Panc1 (cell line): ENCODE data around the gene GRID2. TPM values are rescaled to one million over a fixed set of nuclear protein-coding genes. Genes with fewer than 3 reads are reported as not detected.
A peak's percentile ranks its signal among the peaks of the same experiment; 100 is the strongest.

Experiments used
- ATAC-seq: fragments of 200-7000 bp; cut with Tn5 transposase; 2 replicates; pipeline ENCODE4 v1.9.1; 2020; ENCODE audit warnings: mild to moderate bottlenecking, moderate library complexity
- BruUV-seq: library from RNA; stranded (reverse); fragments of 400-500 nt; replicated peaks from 2 replicates; lab custom pipeline; 2021; lab: Mats Ljungman, UMichigan
- CTCF ChIA-PET: fragments of 300-600 bp; sonication (Branson Sonifier 250); formaldehyde crosslinking; loops from one replicate; lab custom pipeline; 2022; ENCODE audit warnings: antibody characterized with exemption; lab: Charles Lee
- POLR2A ChIA-PET: fragments of 300-600 bp; sonication (Branson Sonifier 250); formaldehyde crosslinking; loops from one replicate; lab custom pipeline; 2022; ENCODE audit warnings: antibody characterized with exemption; lab: Charles Lee
- DNase-seq: peaks from one replicate; pipeline ENCODE4 v3.0.0-alpha.2; 2010; ENCODE audit warnings: low read depth, low spot score
- H3K27ac ChIP-seq: 2 replicates; pipeline ENCODE4 v1.5.1; 2011; ENCODE audit warnings: mild to moderate bottlenecking, low read length, inconsistent platforms
- H3K27me3 ChIP-seq: fragments of 200-500 bp; sonication (Bioruptor generic); 2 replicates; pipeline ENCODE4 v1.6.0; 2014; ENCODE audit warnings: low read length, inconsistent platforms; ENCODE audit not compliant: control insufficient read depth, insufficient read depth
- H3K36me3 ChIP-seq: fragments of 200-500 bp; sonication (Bioruptor generic); 2 replicates; pipeline ENCODE4 v1.5.1; 2014; ENCODE audit warnings: inconsistent platforms, mild to moderate bottlenecking, low read length, moderate library complexity; ENCODE audit not compliant: control insufficient read depth, insufficient read depth
- H3K4me1 ChIP-seq: 2 replicates; pipeline ENCODE4 v1.5.1; 2011; ENCODE audit warnings: inconsistent platforms, mild to moderate bottlenecking, low read length, moderate library complexity; ENCODE audit not compliant: control insufficient read depth, insufficient read depth
- H3K4me3 ChIP-seq, 2 experiments: 2 replicates each; pipeline ENCODE4 v1.5.1; 2011 to 2012; ENCODE audit warnings: low read depth in 2 of 2, low read length in 2 of 2, mild to moderate bottlenecking in 2 of 2, inconsistent platforms in 1 of 2, moderate library complexity in 1 of 2
- H3K9me3 ChIP-seq: fragments of 200-500 bp; sonication (Bioruptor generic); 2 replicates; pipeline ENCODE4 v1.5.1; 2014; ENCODE audit warnings: low read depth, mild to moderate bottlenecking, inconsistent platforms, low read length, moderate library complexity; ENCODE audit not compliant: control insufficient read depth, insufficient read depth
- POLR2AphosphoS5 ChIP-seq: IDR thresholded peaks from 2 replicates; pipeline ENCODE4 v1.6.1; 2012; ENCODE audit warnings: mild to moderate bottlenecking, low read depth, low read length, moderate library complexity
- SIN3A ChIP-seq: IDR thresholded peaks from 2 replicates; pipeline ENCODE4 v1.6.1; 2012; ENCODE audit warnings: low read depth, mild to moderate bottlenecking, low read length, moderate library complexity, borderline replicate concordance; ENCODE audit not compliant: insufficient read depth
- TCF7L2 ChIP-seq: IDR thresholded peaks from 2 replicates; pipeline ENCODE4 v1.6.1; 2011; ENCODE audit warnings: mild to moderate bottlenecking, low read depth, low read length, inconsistent platforms
- in situ Hi-C: cut with HindIII; loops from 2 replicates; pipeline ENCODE4 v1.10.0; 2016; ENCODE audit warnings: low sequenced_read_pairs, low pct_unique_long_range_greater_than_20kb
- intact Hi-C: fragments of 100-400 bp; cut with micrococcal nuclease; formaldehyde crosslinking; loops from one replicate; pipeline ENCODE4 v1.10.0; 2022; ENCODE audit not compliant: unreplicated experiment
- total RNA-seq: library from RNA; stranded (reverse); gene quantifications from one replicate; pipeline ENCODE4 v1.2.1, GENCODE V29; 2021; ENCODE audit not compliant: unreplicated experiment
- TF ChIP-seq, protein P1 (sequence below), 2 experiments: IDR thresholded peaks; 2 replicates each; pipeline ENCODE4 v1.6.1; 2011 to 2012; ENCODE audit warnings: low read depth in 2 of 2, control low read depth in 1 of 2, low read length in 1 of 2, mild to moderate bottlenecking in 1 of 2, moderate library complexity in 1 of 2; ENCODE audit not compliant: insufficient read depth in 1 of 2
- TF ChIP-seq, protein P2 (sequence below): fragments of 450-650 bp; IDR thresholded peaks from 2 replicates; pipeline ENCODE4 v1.5.1; 2017; ENCODE audit warnings: mild to moderate bottlenecking

The GRID2 gene
- total RNA-seq, 1 experiment from 2014 or later = 0.08 TPM

DNA sequence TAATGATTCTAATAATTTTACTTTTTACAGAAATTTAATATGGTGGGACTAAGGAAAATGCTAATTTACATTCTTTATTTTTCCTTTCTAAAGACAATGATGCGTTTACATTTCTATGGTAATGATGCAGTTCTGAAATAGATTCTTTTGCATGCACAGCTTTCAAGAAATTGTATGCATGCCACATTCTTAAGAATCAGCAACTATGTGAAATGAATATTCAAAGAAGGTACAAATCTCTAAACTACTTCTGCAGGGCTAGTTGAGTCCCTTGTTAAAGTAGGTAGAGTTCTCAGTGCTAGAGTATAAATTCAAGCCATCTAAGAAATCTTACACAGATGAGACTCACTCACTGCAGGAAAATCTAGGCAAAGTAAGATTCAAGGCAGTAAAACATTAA, 24.5 kb upstream of the GRID2 start:
- Histone ChIP-seq H3K9me3 (no peaks in the 10 kb centered on the region), H3K4me1 (no peaks in the 10 kb centered on the region), H3K36me3 (no peaks in the 10 kb centered on the region), H3K27me3 (no peaks in the 10 kb centered on the region), H3K27ac (no peak overlapping the region), H3K4me3 (no peak overlapping the region)
- DNase-seq (no peak), ATAC-seq (no peak)
- ChIA-PET POLR2A (no interaction called here), CTCF (no interaction called here)
- TF ChIP-seq TCF7L2 (no peak), SIN3A (no peak), POLR2AphosphoS5 (no peak)
- TF ChIP-seq, protein P1, sequence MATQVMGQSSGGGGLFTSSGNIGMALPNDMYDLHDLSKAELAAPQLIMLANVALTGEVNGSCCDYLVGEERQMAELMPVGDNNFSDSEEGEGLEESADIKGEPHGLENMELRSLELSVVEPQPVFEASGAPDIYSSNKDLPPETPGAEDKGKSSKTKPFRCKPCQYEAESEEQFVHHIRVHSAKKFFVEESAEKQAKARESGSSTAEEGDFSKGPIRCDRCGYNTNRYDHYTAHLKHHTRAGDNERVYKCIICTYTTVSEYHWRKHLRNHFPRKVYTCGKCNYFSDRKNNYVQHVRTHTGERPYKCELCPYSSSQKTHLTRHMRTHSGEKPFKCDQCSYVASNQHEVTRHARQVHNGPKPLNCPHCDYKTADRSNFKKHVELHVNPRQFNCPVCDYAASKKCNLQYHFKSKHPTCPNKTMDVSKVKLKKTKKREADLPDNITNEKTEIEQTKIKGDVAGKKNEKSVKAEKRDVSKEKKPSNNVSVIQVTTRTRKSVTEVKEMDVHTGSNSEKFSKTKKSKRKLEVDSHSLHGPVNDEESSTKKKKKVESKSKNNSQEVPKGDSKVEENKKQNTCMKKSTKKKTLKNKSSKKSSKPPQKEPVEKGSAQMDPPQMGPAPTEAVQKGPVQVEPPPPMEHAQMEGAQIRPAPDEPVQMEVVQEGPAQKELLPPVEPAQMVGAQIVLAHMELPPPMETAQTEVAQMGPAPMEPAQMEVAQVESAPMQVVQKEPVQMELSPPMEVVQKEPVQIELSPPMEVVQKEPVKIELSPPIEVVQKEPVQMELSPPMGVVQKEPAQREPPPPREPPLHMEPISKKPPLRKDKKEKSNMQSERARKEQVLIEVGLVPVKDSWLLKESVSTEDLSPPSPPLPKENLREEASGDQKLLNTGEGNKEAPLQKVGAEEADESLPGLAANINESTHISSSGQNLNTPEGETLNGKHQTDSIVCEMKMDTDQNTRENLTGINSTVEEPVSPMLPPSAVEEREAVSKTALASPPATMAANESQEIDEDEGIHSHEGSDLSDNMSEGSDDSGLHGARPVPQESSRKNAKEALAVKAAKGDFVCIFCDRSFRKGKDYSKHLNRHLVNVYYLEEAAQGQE (IDR thresholded peaks at IDR 0.05; ENCODE audit: insufficient read depth in 1 of 2, low read depth in 2 of 2, low read length in 1 of 2) = no peak
- TF ChIP-seq, protein P2, sequence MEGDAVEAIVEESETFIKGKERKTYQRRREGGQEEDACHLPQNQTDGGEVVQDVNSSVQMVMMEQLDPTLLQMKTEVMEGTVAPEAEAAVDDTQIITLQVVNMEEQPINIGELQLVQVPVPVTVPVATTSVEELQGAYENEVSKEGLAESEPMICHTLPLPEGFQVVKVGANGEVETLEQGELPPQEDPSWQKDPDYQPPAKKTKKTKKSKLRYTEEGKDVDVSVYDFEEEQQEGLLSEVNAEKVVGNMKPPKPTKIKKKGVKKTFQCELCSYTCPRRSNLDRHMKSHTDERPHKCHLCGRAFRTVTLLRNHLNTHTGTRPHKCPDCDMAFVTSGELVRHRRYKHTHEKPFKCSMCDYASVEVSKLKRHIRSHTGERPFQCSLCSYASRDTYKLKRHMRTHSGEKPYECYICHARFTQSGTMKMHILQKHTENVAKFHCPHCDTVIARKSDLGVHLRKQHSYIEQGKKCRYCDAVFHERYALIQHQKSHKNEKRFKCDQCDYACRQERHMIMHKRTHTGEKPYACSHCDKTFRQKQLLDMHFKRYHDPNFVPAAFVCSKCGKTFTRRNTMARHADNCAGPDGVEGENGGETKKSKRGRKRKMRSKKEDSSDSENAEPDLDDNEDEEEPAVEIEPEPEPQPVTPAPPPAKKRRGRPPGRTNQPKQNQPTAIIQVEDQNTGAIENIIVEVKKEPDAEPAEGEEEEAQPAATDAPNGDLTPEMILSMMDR = no peak
- BruUV-seq = no TSS peak
- in situ Hi-C loops (no loop called here), intact Hi-C loops (no loop called here)

DNA sequence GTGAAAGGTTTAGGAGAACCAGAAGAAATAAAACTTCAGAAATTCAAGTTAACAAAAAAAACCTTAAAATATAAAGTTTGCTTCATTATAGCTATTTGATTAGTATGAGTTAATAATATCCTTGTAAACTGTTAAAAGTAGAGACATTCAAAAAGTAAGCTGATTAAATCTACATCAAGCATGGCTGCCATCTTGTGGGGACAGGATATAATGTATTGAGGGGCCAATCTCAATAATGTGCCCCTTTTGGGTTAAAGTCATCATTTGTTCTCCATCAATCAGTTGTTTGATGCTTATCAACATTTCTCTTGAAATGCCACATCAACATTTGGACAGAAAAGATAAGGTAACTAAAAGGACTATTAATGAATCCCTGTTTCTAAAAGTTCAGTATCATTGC, 4.6 kb upstream of the GRID2 start:
- intact Hi-C loops = no loop called here
- in situ Hi-C loops = no loop called here
- no TSS peak for BruUV-seq
- H3K27ac ChIP-seq = no peak overlapping the region
- no peaks in the 10 kb centered on the region for H3K9me3 ChIP-seq
- H3K27me3 ChIP-seq = no peaks in the 10 kb centered on the region; the same call in none of the 2 replicates
- H3K36me3 ChIP-seq = no peaks in the 10 kb centered on the region
- no peak for DNase-seq
- no peak for ATAC-seq
- POLR2A ChIA-PET = no interaction called here
- H3K4me3 ChIP-seq = no peak overlapping the region
- CTCF ChIA-PET = interaction anchor here (0.6 kb wide), 1 partner anchor 1186 kb away, joined by 6 read pairs; no protein-coding TSS in a partner anchor
- TF ChIP-seq TCF7L2 (no peak), SIN3A (no peak), POLR2AphosphoS5 (no peak)
- TF ChIP-seq, protein P2 = peak; percentile 19; the same call in 1 of the 2 replicates
- TF ChIP-seq, protein P1 (IDR thresholded peaks at IDR 0.05; ENCODE audit: insufficient read depth in 1 of 2, low read depth in 2 of 2, low read length in 1 of 2) = no peak
- H3K4me1 ChIP-seq = no peaks in the 10 kb centered on the region
